ENCODE measurements around the gene BMPER. TPM values are rescaled to one million over a fixed set of nuclear protein-coding genes. Genes with fewer than 3 reads are reported as not detected.

The BMPER gene
- total RNA-seq, 1 experiment from 2014 or later, result not detected

- in situ Hi-C loops (cut with HindIII; ENCODE audit: low pct_unique_long_range_greater_than_20kb, low sequenced_read_pairs), result no loop called here
- no peak overlapping the region for H3K4me3 ChIP-seq (ENCODE audit: low read depth in 2 of 2, low read length in 2 of 2)
- no peak overlapping the region for H3K27ac ChIP-seq (ENCODE audit: low read length)
- BruUV-seq (replicated peaks), result no TSS peak
- no peaks in the 10 kb centered on the region for H3K36me3 ChIP-seq (ENCODE audit: control insufficient read depth, insufficient read depth, low read length)
- DNase-seq (ENCODE audit: low read depth, low spot score) (no peak), ATAC-seq (no peak)
- ChIA-PET POLR2A (no interaction called here), CTCF (no interaction called here)
- no peaks in the 10 kb centered on the region; the same call in 1 of the 2 replicates for H3K27me3 ChIP-seq (ENCODE audit: control insufficient read depth, insufficient read depth, low read length)
- no peaks in the 10 kb centered on the region for H3K4me1 ChIP-seq (ENCODE audit: control insufficient read depth, insufficient read depth, low read length)
- TF ChIP-seq TCF7L2 (IDR thresholded peaks at IDR 0.05; ENCODE audit: low read depth, low read length), result no peak
- TF ChIP-seq POLR2AphosphoS5 (IDR thresholded peaks at IDR 0.05; ENCODE audit: low read depth, low read length), result no peak
- no peak for TF ChIP-seq CTCF (IDR thresholded peaks at IDR 0.05)
- TF ChIP-seq REST (IDR thresholded peaks at IDR 0.05; ENCODE audit: insufficient read depth in 1 of 2, low read depth in 2 of 2, low read length in 1 of 2), result no peak
- no peak for TF ChIP-seq SIN3A (IDR thresholded peaks at IDR 0.05; ENCODE audit: borderline replicate concordance, insufficient read depth, low read depth, low read length)
- H3K9me3 ChIP-seq (ENCODE audit: control insufficient read depth, insufficient read depth, low read depth, low read length), result no peaks in the 10 kb centered on the region
- intact Hi-C loops (cut with micrococcal nuclease; ENCODE audit: unreplicated experiment), result no loop called here
These were observed 159.3 kb downstream of the BMPER start for GRCh38 chr7:34064519-34065158.

GRCh38 chr7:34066411-34066810, 161.1 kb downstream of the BMPER start:
- POLR2A ChIA-PET, result no interaction called here
- intact Hi-C loops (cut with micrococcal nuclease; ENCODE audit: unreplicated experiment) (no loop called here), in situ Hi-C loops (cut with HindIII; ENCODE audit: low pct_unique_long_range_greater_than_20kb, low sequenced_read_pairs) (no loop called here)
- Histone ChIP-seq H3K4me3 (ENCODE audit: low read depth in 2 of 2, low read length in 2 of 2) (no peak overlapping the region), H3K27ac (ENCODE audit: low read length) (no peak overlapping the region), H3K4me1 (ENCODE audit: control insufficient read depth, insufficient read depth, low read length) (no peaks in the 10 kb centered on the region), H3K27me3 (ENCODE audit: control insufficient read depth, insufficient read depth, low read length) (no peaks in the 10 kb centered on the region; the same call in 1 of the 2 replicates), H3K9me3 (ENCODE audit: control insufficient read depth, insufficient read depth, low read depth, low read length) (no peaks in the 10 kb centered on the region), H3K36me3 (ENCODE audit: control insufficient read depth, insufficient read depth, low read length) (no peaks in the 10 kb centered on the region)
- no peak for TF ChIP-seq SIN3A (IDR thresholded peaks at IDR 0.05; ENCODE audit: borderline replicate concordance, insufficient read depth, low read depth, low read length)
- no peak for ATAC-seq
- BruUV-seq (replicated peaks), result no TSS peak
- DNase-seq (ENCODE audit: low read depth, low spot score), result no peak
- CTCF ChIA-PET, result no interaction called here

- no peaks in the 10 kb centered on the region; the same call in 1 of the 2 replicates for H3K27me3 ChIP-seq (ENCODE audit: control insufficient read depth, insufficient read depth, low read length)
- ChIA-PET POLR2A (no interaction called here), CTCF (interaction anchor here (0.7 kb wide), 1 partner anchor 1494 kb away, joined by 3 read pairs; no protein-coding TSS in a partner anchor)
- BruUV-seq (replicated peaks), result no TSS peak
- no peak for TF ChIP-seq SIN3A (IDR thresholded peaks at IDR 0.05; ENCODE audit: borderline replicate concordance, insufficient read depth, low read depth, low read length)
- TF ChIP-seq POLR2AphosphoS5 (IDR thresholded peaks at IDR 0.05; ENCODE audit: low read depth, low read length), result no peak
- no peak overlapping the region for H3K4me3 ChIP-seq (ENCODE audit: low read depth in 2 of 2, low read length in 2 of 2)
- H3K36me3 ChIP-seq (ENCODE audit: control insufficient read depth, insufficient read depth, low read length), result no peaks in the 10 kb centered on the region
- no peaks in the 10 kb centered on the region for H3K4me1 ChIP-seq (ENCODE audit: control insufficient read depth, insufficient read depth, low read length)
- intact Hi-C loops (cut with micrococcal nuclease; ENCODE audit: unreplicated experiment) (no loop called here), in situ Hi-C loops (cut with HindIII; ENCODE audit: low pct_unique_long_range_greater_than_20kb, low sequenced_read_pairs) (no loop called here)
- no peak overlapping the region for H3K27ac ChIP-seq (ENCODE audit: low read length)
- DNase-seq (ENCODE audit: low read depth, low spot score) (no peak), ATAC-seq (no peak)
- H3K9me3 ChIP-seq (ENCODE audit: control insufficient read depth, insufficient read depth, low read depth, low read length), result no peaks in the 10 kb centered on the region
These were observed 161.9 kb downstream of the BMPER start for GRCh38 chr7:34067005-34067778.
